GM21825 (cell line): Measurements from ENCODE around the gene PHAX.
"Not testable (repeated sequence)": the region's sequence is repeated elsewhere in the genome, so short reads cannot be mapped to it uniquely, and the experiment has no call there.

Experiments
- ATAC-seq: cut with Tn5 transposase; IDR thresholded peaks from one replicate; pipeline ENCODE4 v1.9.1; 2021; ENCODE audit warnings: mild to moderate bottlenecking, moderate library complexity; ENCODE audit not compliant: unreplicated experiment

The PHAX gene

DNA sequence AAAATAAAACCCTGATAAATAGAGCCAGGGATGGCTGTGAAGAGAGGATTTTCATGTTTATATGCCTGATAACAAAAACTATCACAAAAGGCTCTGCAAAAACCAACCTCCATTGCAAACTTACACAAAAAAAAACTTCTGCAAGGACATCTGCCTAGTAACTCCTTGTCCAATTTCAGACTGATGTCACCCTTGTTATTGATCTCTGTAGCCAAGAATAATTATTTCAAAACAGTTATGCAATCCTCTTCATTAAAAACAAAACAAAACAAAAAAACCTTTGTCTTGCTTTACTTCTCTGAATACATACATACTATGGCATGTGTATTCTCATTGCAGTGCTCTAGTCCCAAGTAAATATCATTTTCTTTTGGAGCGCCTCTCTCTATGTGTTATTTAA is 49.7 kb downstream of the PHAX start:
- no peak for ATAC-seq

DNA sequence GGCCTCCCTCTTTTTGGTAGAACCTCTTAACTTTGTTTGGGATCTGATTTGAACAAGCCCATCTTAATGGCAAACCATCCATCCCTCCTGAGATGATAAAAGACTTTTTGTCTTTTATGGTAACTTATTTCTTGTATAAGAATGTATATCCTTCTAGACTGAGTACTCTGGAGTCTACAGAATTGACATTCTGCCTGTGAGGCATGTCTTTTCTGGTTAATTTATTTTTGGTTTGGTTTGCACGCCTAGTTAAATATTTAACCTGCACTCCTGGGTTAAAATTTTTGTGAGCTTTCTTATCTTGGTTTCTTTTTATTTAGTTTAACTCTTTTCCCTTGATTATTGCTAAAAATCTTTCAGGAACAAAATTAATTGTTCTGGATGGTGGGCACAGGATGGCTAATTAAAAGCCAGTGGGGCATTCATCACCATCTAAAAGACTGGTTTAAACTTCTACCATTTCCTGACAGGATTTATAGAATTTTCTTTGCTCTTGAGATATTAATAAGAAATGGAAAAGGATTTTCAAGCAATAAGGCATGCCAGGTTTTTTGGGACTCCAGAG is 50.3 kb downstream of the PHAX start:
- peak; percentile 63 for ATAC-seq

DNA sequence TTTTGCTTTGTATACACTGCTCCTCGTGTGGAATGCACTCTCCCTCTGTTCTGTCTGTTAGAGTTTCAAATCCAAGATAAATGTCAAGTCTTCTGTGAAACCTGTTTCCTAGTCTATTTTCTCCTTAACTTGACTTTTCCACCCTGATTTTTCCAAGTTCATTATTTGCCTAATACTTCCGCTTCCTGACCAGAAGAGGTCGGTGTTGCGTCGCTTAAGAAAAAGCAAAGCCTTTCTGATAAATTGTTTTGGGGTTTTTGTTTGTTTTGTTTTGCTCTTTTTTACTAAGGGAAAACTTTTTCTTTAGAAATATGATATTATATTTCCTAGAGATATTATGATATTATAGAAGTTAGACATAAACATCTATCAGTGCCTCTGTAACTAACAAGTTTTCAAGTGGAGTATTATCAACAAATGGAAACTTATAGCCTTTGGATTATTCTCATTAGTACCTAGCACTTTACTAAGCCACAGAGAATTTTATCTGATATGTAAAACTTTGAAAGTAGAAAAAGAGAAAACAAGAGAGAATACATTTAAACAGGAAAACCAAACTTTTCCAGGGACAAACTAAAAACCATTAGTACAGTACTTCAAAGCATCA is 55.8 kb downstream of the PHAX start:
- ATAC-seq: no peak

DNA sequence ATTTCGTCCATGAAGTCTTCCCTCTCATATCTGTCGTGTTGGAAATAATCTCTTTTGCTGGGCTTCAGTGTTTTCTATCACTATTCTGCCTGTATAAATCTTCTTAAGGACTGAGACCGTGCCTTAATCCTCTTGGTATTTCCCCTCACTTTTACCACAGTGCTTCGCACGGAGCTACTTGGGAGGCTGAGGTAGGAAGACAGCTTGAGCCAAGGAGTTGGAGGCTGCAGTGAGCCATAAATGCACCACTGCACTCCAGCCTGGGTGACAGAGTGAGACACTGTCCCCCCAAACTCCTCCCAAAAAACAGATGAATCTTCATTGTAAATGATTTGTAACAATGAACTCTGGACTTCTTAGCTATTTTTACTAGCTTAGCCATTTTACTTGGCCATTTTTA is 57.8 kb downstream of the PHAX start:
- no peak for ATAC-seq

DNA sequence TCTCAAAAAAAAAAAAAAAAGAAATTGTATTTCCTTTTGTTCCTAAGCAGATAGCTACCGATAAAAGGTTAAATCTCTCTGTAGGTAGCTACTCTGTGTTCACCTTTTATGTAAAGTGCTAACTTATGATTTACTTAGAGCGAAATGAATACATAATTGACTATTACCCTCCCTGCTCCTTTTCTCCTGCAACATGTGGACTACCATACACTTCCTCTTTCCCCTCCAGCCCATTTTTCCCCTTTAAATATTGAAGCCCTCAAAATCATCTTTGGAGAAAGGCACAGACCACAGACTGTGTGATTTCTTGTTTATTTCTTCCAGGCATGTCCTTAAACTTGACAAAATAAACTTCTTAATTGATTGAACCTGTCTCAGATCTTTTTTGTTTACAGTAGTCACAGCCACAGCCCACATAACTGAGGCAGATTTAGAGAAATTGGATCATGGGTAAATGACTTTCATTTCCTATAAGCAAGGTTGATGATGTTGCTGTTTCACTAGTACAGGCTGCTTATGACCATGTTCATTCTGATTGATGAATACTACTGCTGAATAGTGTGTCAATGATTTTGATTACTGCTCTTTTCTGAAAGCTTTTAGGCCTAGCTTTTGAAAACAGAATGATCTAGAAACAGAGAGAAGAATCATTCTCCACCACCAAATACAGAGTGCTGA is 59.2 kb downstream of the PHAX start:
- no peak for ATAC-seq

DNA sequence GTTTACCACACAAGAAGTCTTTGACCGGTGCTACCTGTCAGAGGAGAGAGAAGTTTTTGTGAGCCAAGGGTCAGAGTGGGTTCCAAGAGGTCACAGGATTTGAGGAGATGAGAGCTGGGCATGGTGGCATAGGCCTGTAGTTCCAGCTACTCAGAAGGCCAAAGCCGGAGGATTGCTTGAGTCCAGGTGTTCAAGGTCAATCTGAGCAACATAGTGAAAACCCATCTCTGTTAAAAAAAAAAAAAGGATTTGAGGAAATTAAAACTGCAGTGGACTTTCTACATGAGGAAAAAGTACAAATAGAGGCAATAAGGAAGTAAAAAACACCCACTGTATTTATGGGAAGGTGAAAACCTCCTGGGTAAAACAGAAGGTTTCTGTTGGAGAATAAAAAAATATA is 63.8 kb downstream of the PHAX start:
- no peak for ATAC-seq

DNA sequence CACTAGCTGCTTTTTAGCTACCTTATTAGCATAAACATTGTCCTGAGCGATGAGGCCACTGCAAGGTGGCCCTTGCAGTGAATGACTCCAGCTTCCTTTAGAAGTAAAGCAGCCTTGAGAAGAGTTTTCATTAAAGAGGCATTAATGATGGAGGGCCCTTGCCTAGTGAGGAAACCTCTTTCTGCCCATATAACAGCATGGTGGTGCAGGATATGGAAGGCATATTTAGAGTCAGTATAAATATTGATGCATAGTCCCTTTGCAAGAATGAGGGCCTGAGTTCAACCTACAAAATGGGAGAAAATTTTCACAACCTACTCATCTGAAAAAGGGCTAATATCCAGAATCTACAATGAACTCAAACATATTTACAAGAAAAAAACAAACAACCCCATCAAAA is 69.4 kb downstream of the PHAX start:
- not testable (repeated sequence) for ATAC-seq

DNA sequence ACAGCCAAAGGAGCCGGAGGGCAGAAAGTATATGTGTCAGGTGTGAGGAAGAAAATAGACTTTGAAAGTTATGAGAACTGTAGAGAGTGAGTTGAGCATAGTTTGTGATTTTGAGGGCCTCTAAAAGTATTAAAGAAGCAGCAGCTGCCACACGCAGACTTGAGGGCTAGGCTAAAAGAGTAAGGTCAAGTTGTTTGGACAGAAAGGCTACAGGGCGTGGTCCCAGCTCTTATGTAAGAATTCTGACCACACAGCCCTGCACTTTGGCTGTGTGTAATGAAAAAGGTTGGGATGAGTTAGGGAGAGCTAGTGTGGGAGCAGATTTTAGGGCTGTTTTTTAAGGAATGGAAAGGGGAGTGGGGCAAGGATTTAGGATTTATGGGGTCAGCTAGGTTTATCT is 70.9 kb downstream of the PHAX start:
- ATAC-seq: not testable (repeated sequence)

DNA sequence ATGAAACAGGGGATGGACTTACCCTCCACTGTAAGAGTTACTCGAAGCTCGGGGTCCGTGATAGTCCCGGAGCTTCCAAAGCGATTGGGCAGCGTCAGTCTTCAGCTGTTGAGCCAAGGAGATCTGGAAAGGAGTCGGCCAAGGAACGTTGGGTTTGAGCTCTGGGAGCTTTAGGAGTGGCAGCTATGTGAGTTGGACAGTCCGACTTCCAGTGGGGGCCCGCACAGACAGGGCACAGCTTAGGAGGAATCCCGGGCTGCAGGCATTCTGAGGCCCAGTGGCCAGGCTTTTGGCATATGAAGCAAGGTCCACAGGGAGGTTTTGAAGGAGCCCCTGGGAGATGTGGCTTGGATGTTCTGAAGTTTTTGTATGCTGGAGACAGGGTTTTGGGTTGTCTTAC is 72.7 kb downstream of the PHAX start:
- no peak for ATAC-seq

DNA sequence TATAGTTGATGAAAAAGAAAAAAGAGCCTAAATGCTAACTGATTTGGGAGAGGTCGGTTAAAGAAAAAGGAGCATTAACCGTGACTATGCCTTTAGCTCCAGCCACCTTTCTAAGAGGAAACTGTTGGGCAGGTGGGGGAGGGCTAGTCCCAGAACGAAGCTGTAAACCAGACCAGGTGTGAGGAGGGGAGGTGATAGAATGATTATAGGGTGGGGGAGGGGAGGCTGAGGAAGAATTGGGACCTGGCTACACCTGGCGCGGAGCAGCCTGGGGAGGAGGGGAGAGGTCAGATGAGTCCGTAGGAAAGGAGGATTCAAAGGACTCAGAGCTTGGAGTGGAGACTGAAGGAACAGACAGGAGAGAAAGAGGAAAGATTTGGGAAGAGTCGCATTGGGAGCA is 73.4 kb downstream of the PHAX start:
- ATAC-seq: no peak

DNA sequence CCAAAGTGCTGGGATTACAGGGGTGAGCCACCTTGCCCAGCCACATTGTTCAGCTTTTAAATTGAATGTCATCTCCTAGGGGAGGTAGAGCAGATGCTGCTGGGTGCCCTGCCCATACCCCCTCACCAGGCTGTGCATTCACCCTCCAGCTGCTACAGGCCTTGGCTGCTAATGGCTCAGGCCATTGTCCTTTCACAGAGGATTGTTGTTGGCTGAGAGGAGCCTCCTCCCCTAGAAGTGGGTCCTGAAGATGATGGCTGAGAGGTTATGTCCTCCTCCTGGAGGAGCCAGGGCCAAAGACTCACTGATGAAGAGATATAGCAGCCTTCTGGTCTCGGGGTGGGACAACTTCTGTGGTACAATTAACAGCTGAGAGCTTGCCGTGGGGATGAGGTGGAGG is 74.6 kb downstream of the PHAX start:
- ATAC-seq: no peak

DNA sequence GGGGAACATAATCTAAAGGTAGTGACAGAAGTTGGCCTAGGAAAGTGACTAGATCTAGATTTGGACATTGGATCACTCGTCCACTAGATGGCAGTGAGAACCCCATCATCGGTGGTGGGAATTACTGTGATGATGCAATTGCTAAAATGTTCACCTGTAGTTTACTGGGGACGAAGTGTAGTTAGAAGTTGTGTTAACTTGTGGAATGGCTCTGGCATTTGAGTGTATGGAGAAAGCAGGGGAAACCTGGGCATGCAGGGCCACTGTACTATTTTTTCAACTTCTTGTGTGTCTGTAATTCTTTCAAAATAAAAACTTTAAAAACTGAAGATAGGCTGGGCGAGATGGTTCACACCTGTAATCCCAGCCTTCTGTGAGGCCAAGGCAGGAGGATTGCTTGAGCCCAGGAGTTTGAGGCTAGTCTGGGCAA is 75.5 kb downstream of the PHAX start:
- ATAC-seq: peak; percentile 62
